Epidermal melanocyte (primary cell): ENCODE measurements around the gene CEACAM6.
"Not testable (repeated sequence)": the region's sequence is repeated elsewhere in the genome, so short reads cannot be mapped to it uniquely, and the experiment has no call there.

Source experiments
- DNase-seq: peaks from one replicate; pipeline ENCODE4 v3.0.0; 2011; ENCODE audit warnings: low spot score; ENCODE audit not compliant: insufficient read length

Gene CEACAM6

GRCh38 chr19:41746593-41747227 lies 8.6 kb upstream of the CEACAM6 start:
- no peak for DNase-seq

GRCh38 chr19:41748012-41748411 lies 7.3 kb upstream of the CEACAM6 start:
- no peak for DNase-seq

GRCh38 chr19:41750248-41751134 lies 4.8 kb upstream of the CEACAM6 start:
- DNase-seq = not testable (repeated sequence)

GRCh38 chr19:41753159-41753558 lies 2.2 kb upstream of the CEACAM6 start:
- DNase-seq = no peak

- DNase-seq = no peak
Observed at GRCh38 chr19:41753936-41754529, 1.3 kb upstream of the CEACAM6 start.

GRCh38 chr19:41758846-41759245 lies 3.5 kb downstream of the CEACAM6 start:
- DNase-seq = no peak

GRCh38 chr19:41767115-41767514 lies 11.8 kb downstream of the CEACAM6 start:
- no peak for DNase-seq

GRCh38 chr19:41768105-41768504 lies 12.8 kb downstream of the CEACAM6 start:
- DNase-seq = not testable (repeated sequence)

- no peak for DNase-seq
Observed at GRCh38 chr19:41769608-41770007, 14.3 kb downstream of the CEACAM6 start.

GRCh38 chr19:41771410-41771809 lies 16.1 kb downstream of the CEACAM6 start:
- no peak for DNase-seq

- DNase-seq = no peak
Observed at GRCh38 chr19:41774515-41774980, 19.2 kb downstream of the CEACAM6 start.

GRCh38 chr19:41776700-41777099 lies 21.4 kb downstream of the CEACAM6 start:
- DNase-seq = no peak

GRCh38 chr19:41783612-41784011 lies 28.3 kb downstream of the CEACAM6 start:
- no peak for DNase-seq

GRCh38 chr19:41784312-41784711 lies 29.0 kb downstream of the CEACAM6 start:
- no peak for DNase-seq

GRCh38 chr19:41784743-41785142 lies 29.4 kb downstream of the CEACAM6 start:
- DNase-seq = no peak

GRCh38 chr19:41785653-41786052 lies 30.3 kb downstream of the CEACAM6 start:
- peak; percentile 66 for DNase-seq

GRCh38 chr19:41787055-41787454 lies 31.7 kb downstream of the CEACAM6 start:
- DNase-seq = no peak

GRCh38 chr19:41788518-41788917 lies 33.2 kb downstream of the CEACAM6 start:
- not testable (repeated sequence) for DNase-seq

- not testable (repeated sequence) for DNase-seq
Observed at GRCh38 chr19:41789053-41789452, 33.7 kb downstream of the CEACAM6 start.

- DNase-seq = no peak
Observed at GRCh38 chr19:41792513-41793413, 37.4 kb downstream of the CEACAM6 start.

- no peak for DNase-seq
Observed at GRCh38 chr19:41793414-41793727, 38.0 kb downstream of the CEACAM6 start.
